Fibroblast of lung (primary cell): ENCODE results near the gene GCK.

Source experiments
- CTCF ChIP-seq, 2 donors: IDR thresholded peaks in 1 of 2; conservative IDR thresholded peaks in 1 of 2; 1 replicate in 1 of 2; 2 replicates in 1 of 2; pipeline ENCODE4 v1.5.1; 2011 to 2012; ENCODE audit warnings: low read length in 2 of 2, control low read depth in 1 of 2, inconsistent platforms in 1 of 2, low read depth in 1 of 2, mild to moderate bottlenecking in 1 of 2
- EZH2 ChIP-seq: IDR thresholded peaks from 2 replicates; pipeline ENCODE4 v1.5.1; 2012; ENCODE audit warnings: low read length, control low read depth, mild to moderate bottlenecking; ENCODE audit errors: missing control alignments

DNA sequence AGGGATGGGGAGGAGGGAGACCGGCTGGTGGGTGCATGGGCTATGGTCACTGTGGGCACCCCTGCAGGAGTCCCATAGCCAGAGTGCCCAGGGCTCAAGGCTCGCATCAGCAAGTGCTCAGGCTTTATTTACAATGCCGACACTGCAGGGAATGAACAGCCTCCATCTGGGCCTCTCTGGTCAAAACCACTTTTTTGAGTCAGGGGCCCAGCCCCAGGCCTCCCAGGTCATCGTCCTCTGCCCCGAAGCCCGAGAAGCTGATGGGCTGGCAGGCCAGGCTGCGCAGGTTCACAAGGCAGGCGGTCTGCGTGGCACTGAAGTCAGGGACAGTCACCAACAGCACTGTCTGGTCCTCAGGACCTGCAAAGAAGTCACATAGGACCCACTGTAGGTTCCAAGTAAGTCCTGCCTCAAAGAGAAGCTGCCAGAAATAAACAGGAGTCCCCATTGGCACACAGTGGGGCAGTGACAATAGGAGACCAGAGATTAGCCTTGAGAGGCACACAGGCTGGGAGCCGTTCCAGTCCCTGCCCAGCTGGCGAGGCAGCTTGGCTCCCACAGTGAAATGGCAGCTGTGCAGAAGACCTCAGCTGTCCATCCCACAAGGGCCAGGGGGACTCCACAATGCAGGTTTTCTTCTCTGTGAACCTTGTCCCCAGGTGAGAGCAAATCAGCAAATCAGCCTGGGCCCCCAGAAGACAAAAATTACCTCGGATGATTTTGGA lies 74.5 kb downstream of the GCK start:
- TF ChIP-seq CTCF (conservative IDR thresholded peaks at IDR 0.05 in 1 of 2, IDR thresholded peaks at IDR 0.05 in 1 of 2; ENCODE audit: low read depth in 1 of 2, low read length in 2 of 2), result no peak
- TF ChIP-seq EZH2, result no peak
